NOMO-1 treated with dmso at 0.1 percent for 144 hours (cell line): ENCODE results near the gene TTC39C.
"Not testable (repeated sequence)": the region's sequence is repeated elsewhere in the genome, so short reads cannot be mapped to it uniquely, and the experiment has no call there.

Source experiments
- DNase-seq: peaks from one replicate; lab custom pipeline; 2025; ENCODE audit not compliant: unreplicated experiment; lab: John Stamatoyannopoulos, UW

The TTC39C gene

GRCh38 chr18:24015639-24016631, 1.4 kb downstream of the TTC39C start:
- DNase-seq, result no peak

- DNase-seq, result no peak
Observed at GRCh38 chr18:24016643-24017042, 2.1 kb downstream of the TTC39C start.

- DNase-seq, result no peak
Observed at GRCh38 chr18:24018299-24018886, 3.8 kb downstream of the TTC39C start.

- no peak for DNase-seq
Observed at GRCh38 chr18:24019641-24020331, 5.2 kb downstream of the TTC39C start.

- no peak for DNase-seq
Observed at GRCh38 chr18:24021505-24021904, 7.0 kb downstream of the TTC39C start.

GRCh38 chr18:24022161-24022560, 7.6 kb downstream of the TTC39C start:
- DNase-seq, result no peak

GRCh38 chr18:24023185-24023814, 8.7 kb downstream of the TTC39C start:
- no peak for DNase-seq

- DNase-seq, result no peak
Observed at GRCh38 chr18:24024425-24024824, 9.9 kb downstream of the TTC39C start.

- no peak for DNase-seq
Observed at GRCh38 chr18:24026457-24026856, 11.9 kb downstream of the TTC39C start.

- DNase-seq, result peak; percentile 72
Observed at GRCh38 chr18:24027156-24027827, 12.7 kb downstream of the TTC39C start.

- DNase-seq, result not testable (repeated sequence)
Observed at GRCh38 chr18:24028946-24029345, 14.4 kb downstream of the TTC39C start.

- no peak for DNase-seq
Observed at GRCh38 chr18:24031318-24031717, 16.8 kb downstream of the TTC39C start.

- DNase-seq, result no peak
Observed at GRCh38 chr18:24031916-24032315, 17.4 kb downstream of the TTC39C start.

- no peak for DNase-seq
Observed at GRCh38 chr18:24033641-24034412, 19.3 kb downstream of the TTC39C start.

- no peak for DNase-seq
Observed at GRCh38 chr18:24035316-24035715, 20.8 kb downstream of the TTC39C start.

GRCh38 chr18:24039671-24040070, 25.1 kb downstream of the TTC39C start:
- DNase-seq, result peak; percentile 29

GRCh38 chr18:24041691-24042090, 27.1 kb downstream of the TTC39C start:
- DNase-seq, result no peak

GRCh38 chr18:24043403-24043802, 28.8 kb downstream of the TTC39C start:
- DNase-seq, result no peak

GRCh38 chr18:24048261-24048660, 33.7 kb downstream of the TTC39C start:
- no peak for DNase-seq

GRCh38 chr18:24049142-24049541, 34.6 kb downstream of the TTC39C start:
- DNase-seq, result no peak
